WERI-Rb-1 (cell line): ENCODE measurements around the gene PSMC5.

Experiments
- DNase-seq: peaks from one replicate; pipeline ENCODE4 v3.0.0-alpha.2; 2020
- H3K27ac ChIP-seq: fragments of 250-450 bp; sonication (Bioruptor Pico); 2 replicates; pipeline ENCODE4 v1.5.1; 2020; ENCODE audit warnings: mild to moderate bottlenecking, moderate library complexity
- H3K27me3 ChIP-seq: fragments of 250-450 bp; sonication (Bioruptor Pico); 2 replicates; pipeline ENCODE4 v1.5.1; 2021; ENCODE audit warnings: mild to moderate bottlenecking, low read depth, moderate library complexity; ENCODE audit not compliant: insufficient read depth, severe bottlenecking
- H3K36me3 ChIP-seq: fragments of 250-450 bp; sonication (Bioruptor Pico); 2 replicates; pipeline ENCODE4 v1.5.1; 2020; ENCODE audit warnings: mild to moderate bottlenecking, moderate library complexity
- H3K4me3 ChIP-seq: 2 replicates; pipeline ENCODE4 v1.5.1; 2011; ENCODE audit warnings: low read depth, mild to moderate bottlenecking, control low read depth, low read length
- H3K9me3 ChIP-seq: fragments of 250-450 bp; sonication (Bioruptor Pico); 2 replicates; pipeline ENCODE4 v1.5.1; 2021; ENCODE audit warnings: mild to moderate bottlenecking, moderate library complexity; ENCODE audit not compliant: severe bottlenecking
- CTCF ChIP-seq: IDR thresholded peaks from 2 replicates; pipeline ENCODE4 v1.5.1; 2011; ENCODE audit warnings: low read depth, mild to moderate bottlenecking, control low read depth, inconsistent platforms, low read length

PSMC5 gene

GRCh38 chr17:63847525-63848249, 20.5 kb downstream of the PSMC5 start:
- TF ChIP-seq CTCF: no peak
- DNase-seq: no peak
- no peak overlapping the region for H3K27ac ChIP-seq
- H3K27me3 ChIP-seq: no peaks in the 10 kb centered on the region
- H3K4me3 ChIP-seq: no peak overlapping the region
- H3K36me3 ChIP-seq: no peaks in the 10 kb centered on the region
- no peaks in the 10 kb centered on the region for H3K9me3 ChIP-seq

DNA sequence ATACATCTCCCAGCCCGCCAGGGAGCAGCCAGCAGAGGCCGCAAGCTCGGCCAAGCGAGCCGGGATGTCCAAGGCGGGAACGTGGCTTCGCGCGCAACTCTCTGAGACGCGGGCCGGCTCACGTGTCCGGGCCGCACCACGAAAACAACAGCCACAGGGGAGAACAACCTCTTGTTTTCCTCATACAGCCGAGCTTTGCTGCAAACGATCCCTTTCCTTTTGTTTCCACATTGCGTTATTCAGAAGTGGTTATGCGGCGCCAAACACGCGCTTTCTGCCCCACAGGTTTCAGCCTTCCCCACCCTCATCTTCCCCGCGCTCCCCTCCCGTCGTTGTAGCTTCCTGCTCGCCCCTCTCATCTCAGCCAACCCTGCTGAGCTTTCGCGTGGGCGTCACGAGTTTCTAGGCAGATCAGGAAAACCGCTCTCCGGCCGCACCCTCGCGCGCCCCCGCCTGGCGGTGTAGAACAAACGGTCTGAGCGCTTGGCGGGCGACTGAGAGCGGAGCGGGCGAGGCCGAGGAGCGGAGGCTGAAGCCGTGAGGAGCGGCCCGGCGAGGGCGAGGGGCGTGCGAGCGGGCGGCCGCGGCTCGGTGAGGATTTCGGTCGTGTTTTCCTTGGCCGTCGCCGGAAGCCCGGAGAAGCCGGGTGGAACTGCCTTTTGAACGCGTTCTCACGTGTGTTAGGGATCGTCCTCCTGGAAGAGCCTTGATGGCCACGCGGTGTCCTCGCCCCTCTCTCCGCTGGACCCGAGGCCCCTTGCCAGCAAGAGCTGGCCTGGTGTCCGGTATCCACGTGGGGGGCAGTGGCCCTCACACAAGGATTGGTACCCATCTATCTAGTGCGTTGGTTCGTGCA, 21.8 kb downstream of the PSMC5 start:
- Histone ChIP-seq H3K9me3 (no peaks in the 10 kb centered on the region), H3K4me3 (no peak overlapping the region), H3K36me3 (no peaks in the 10 kb centered on the region), H3K27me3 (no peaks in the 10 kb centered on the region), H3K27ac (no peak overlapping the region)
- TF ChIP-seq CTCF: no peak
- peak; percentile 57 for DNase-seq

DNA sequence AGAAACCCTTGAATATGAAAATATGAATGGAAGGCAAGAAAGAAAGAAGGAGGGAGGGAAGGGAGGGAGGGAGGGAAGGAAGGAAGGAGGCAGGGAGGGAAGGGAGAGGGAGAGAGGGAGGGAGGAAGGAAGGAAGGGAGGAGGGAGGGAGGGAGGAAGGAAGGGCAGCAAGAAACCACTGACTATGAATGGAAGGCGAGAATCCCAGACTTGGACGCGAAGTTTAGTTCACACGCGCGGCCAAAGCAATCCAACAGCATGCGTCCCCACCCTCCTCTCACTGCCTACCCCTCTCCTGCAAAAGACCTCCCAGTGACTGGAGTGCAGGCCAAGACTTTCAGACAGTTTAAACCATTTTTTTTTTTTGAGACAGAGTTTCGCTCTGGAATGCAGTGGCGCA, 23.2 kb downstream of the PSMC5 start:
- no peak overlapping the region for H3K27ac ChIP-seq
- no peaks in the 10 kb centered on the region for H3K36me3 ChIP-seq
- H3K4me3 ChIP-seq: no peak overlapping the region
- H3K27me3 ChIP-seq: no peaks in the 10 kb centered on the region
- no peak for TF ChIP-seq CTCF
- H3K9me3 ChIP-seq: no peaks in the 10 kb centered on the region
- DNase-seq: no peak

GRCh38 chr17:63853260-63853659, 26.0 kb downstream of the PSMC5 start:
- H3K27ac ChIP-seq: no peak overlapping the region
- H3K4me3 ChIP-seq: no peak overlapping the region
- H3K27me3 ChIP-seq: no peaks in the 10 kb centered on the region
- no peaks in the 10 kb centered on the region for H3K9me3 ChIP-seq
- DNase-seq: no peak
- no peaks in the 10 kb centered on the region for H3K36me3 ChIP-seq
- no peak for TF ChIP-seq CTCF

DNA sequence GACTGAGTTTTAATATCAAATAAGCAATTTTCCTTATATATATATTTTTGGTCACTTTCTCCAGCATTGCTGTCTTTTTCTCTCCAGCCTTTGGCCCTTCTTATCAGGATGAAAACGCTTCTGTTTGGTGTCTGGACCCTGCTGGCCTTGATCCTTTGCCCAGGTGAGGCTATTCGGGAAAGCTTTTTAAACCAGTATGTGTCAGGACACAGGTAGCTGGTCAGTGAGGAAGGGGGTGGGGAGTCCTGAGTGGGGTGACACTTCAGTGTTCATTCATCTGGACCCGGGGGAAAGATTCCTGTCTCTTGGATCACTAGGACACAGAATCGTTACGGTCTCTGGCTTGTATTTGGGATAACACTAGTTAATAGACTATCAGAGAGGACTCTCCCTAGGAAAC, 27.5 kb downstream of the PSMC5 start:
- TF ChIP-seq CTCF: no peak
- DNase-seq: no peak
- Histone ChIP-seq H3K36me3 (no peaks in the 10 kb centered on the region), H3K27ac (no peak overlapping the region), H3K27me3 (no peaks in the 10 kb centered on the region), H3K4me3 (no peak overlapping the region), H3K9me3 (no peaks in the 10 kb centered on the region)
